Fibroblast of lung (primary cell): ENCODE measurements around the gene FXN.

Experiments
- CTCF ChIP-seq, 2 donors: IDR thresholded peaks in 1 of 2; conservative IDR thresholded peaks in 1 of 2; 1 replicate in 1 of 2; 2 replicates in 1 of 2; pipeline ENCODE4 v1.5.1; 2011 to 2012; ENCODE audit warnings: low read length in 2 of 2, control low read depth in 1 of 2, inconsistent platforms in 1 of 2, low read depth in 1 of 2, mild to moderate bottlenecking in 1 of 2
- EZH2 ChIP-seq: IDR thresholded peaks from 2 replicates; pipeline ENCODE4 v1.5.1; 2012; ENCODE audit warnings: low read length, control low read depth, mild to moderate bottlenecking; ENCODE audit errors: missing control alignments

- no peak for TF ChIP-seq CTCF (conservative IDR thresholded peaks at IDR 0.05 in 1 of 2, IDR thresholded peaks at IDR 0.05 in 1 of 2; ENCODE audit: low read depth in 1 of 2, low read length in 2 of 2)
- TF ChIP-seq EZH2, result no peak
Observed at GRCh38 chr9:69090140-69090750, 54.7 kb downstream of the FXN start.
